Colonic mucosa (tissue), 4 donors: Measurements from ENCODE around the gene PARL. TPM values are rescaled to one million over a fixed set of nuclear protein-coding genes. Genes with fewer than 3 reads are reported as not detected.

Experiments used
- DNase-seq: peaks from one replicate; pipeline ENCODE4 v3.0.0-alpha.2; 2020
- H3K27ac ChIP-seq: fragments of 200-600 bp; one replicate; pipeline ENCODE4 v1.8.0; 2021
- H3K27me3 ChIP-seq: fragments of 200-600 bp; one replicate; pipeline ENCODE4 v1.8.0; 2021
- H3K36me3 ChIP-seq: fragments of 200-600 bp; one replicate; pipeline ENCODE4 v1.8.0; 2021
- H3K4me1 ChIP-seq: fragments of 200-600 bp; one replicate; pipeline ENCODE4 v1.8.0; 2021; ENCODE audit warnings: mild to moderate bottlenecking
- H3K4me3 ChIP-seq: fragments of 200-600 bp; one replicate; pipeline ENCODE4 v1.8.0; 2021
- H3K9ac ChIP-seq, 2 donors: one replicate each; pipeline ENCODE4 v1.7.0; 2013; ENCODE audit warnings: control low read depth in 2 of 2, low read depth in 2 of 2, low read length in 2 of 2
- H3K9me3 ChIP-seq: fragments of 200-600 bp; one replicate; pipeline ENCODE4 v1.8.0; 2021
- intact Hi-C: fragments of 100-400 bp; cut with DNase I; formaldehyde crosslinking; loops from one replicate; pipeline ENCODE4 v1.14.1; 2022
- total RNA-seq, 2 donors: library from RNA; stranded (reverse); fragmentation: NEBNext Ultra II Directional in 1 of 2; extraction: Animal tissue kit (Norgen Biotek cat#: 25700) in 1 of 2; gene quantifications; one replicate each; pipeline ENCODE4 v1.2.1, GENCODE V29; 2021
- TF ChIP-seq, protein P1 (sequence below): fragments of 200-600 bp; IDR thresholded peaks from one replicate; pipeline ENCODE4 v1.8.0; 2022; ENCODE audit warnings: antibody characterized with exemption, mild to moderate bottlenecking
- donor health status: healthy.
- donor health status: DM: no; HTN: no; CAD: no.
- donor health status: DM: no; HTN: no; CAD: no.

Gene PARL
- total RNA-seq, 2 donors from 2014 or later, result 64.8 to 67.9 TPM

DNA sequence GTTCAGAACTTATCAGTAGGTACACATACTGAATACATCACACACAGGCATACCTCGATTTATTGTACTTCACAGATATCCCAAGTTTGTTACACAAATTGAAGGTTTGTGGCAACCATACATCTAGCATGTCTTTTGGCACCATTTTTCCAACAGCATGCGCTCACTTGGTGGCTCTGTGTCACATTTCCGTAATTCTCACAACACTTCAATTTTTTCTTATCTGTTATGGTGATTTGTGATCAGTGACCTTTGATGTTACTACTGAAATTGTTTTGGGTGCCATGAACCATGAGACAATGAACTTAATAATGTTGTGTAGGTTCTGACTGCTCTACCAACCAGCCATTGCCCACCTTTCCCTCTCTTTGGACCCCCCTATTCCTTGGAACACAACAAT, 10.8 kb downstream of the PARL start:
- no peaks in the 10 kb centered on the region for H3K36me3 ChIP-seq
- intact Hi-C loops, result no loop called here
- no peak for DNase-seq

DNA sequence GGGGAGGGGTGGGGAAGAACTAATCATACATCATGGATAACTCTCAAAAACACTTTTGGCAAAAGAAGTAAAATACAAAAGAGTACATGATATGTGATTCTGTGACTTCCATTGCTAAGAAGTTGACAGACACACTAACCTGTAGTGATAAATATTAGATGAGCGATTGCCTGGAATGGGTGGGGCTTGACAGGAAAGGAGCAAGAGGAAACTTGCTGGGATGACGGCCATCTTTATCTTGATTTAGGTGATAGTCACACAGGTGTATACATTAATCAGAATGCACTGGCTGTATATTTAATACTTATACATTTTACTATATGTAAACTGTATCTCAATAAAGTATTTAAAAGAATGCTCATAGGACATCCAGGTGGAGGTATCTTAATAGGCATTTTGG, 13.1 kb downstream of the PARL start:
- H3K27ac ChIP-seq, result no peak overlapping the region
- intact Hi-C loops, result no loop called here
- H3K4me3 ChIP-seq, result no peak overlapping the region
- H3K9me3 ChIP-seq, result no peaks in the 10 kb centered on the region
- peaks cover 6% of the 10 kb centered on the region for H3K36me3 ChIP-seq
- H3K9ac ChIP-seq, result no peak overlapping the region
- H3K4me1 ChIP-seq, result no peaks in the 10 kb centered on the region
- TF ChIP-seq, protein P1, sequence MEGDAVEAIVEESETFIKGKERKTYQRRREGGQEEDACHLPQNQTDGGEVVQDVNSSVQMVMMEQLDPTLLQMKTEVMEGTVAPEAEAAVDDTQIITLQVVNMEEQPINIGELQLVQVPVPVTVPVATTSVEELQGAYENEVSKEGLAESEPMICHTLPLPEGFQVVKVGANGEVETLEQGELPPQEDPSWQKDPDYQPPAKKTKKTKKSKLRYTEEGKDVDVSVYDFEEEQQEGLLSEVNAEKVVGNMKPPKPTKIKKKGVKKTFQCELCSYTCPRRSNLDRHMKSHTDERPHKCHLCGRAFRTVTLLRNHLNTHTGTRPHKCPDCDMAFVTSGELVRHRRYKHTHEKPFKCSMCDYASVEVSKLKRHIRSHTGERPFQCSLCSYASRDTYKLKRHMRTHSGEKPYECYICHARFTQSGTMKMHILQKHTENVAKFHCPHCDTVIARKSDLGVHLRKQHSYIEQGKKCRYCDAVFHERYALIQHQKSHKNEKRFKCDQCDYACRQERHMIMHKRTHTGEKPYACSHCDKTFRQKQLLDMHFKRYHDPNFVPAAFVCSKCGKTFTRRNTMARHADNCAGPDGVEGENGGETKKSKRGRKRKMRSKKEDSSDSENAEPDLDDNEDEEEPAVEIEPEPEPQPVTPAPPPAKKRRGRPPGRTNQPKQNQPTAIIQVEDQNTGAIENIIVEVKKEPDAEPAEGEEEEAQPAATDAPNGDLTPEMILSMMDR, result no peak
- DNase-seq, result no peak
- H3K27me3 ChIP-seq, result no peaks in the 10 kb centered on the region

More for the DNA sequence above, 10.8 kb downstream of the PARL start:
- TF ChIP-seq, protein P1, result no peak
- Histone ChIP-seq H3K4me1 (no peaks in the 10 kb centered on the region), H3K4me3 (no peak overlapping the region), H3K9ac (no peak overlapping the region), H3K27ac (no peak overlapping the region), H3K9me3 (no peaks in the 10 kb centered on the region), H3K27me3 (no peaks in the 10 kb centered on the region)

DNA sequence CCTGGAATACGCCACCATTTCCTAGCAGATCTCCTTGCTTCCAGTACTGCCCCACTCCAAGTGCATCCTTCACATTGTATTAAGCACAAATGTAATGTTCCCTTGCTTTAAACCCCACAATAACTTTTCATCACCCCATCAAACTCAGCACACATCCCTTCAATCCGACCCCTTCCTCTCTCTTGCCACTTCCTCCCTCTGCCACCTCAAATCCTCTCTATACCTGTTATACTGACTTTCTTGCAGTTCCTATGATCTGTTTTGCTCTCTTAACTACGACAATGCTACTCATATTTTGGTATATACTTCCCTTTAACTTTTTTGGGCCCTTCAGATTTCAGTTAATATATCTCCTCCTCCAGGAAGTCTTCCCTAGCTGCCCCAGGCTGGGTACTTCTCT, 14.1 kb downstream of the PARL start:
- Histone ChIP-seq H3K36me3 (peaks cover 12% of the 10 kb centered on the region), H3K27me3 (no peaks in the 10 kb centered on the region), H3K9ac (no peak overlapping the region), H3K9me3 (no peaks in the 10 kb centered on the region), H3K27ac (no peak overlapping the region), H3K4me3 (no peak overlapping the region), H3K4me1 (no peaks in the 10 kb centered on the region)
- TF ChIP-seq, protein P1, result no peak
- intact Hi-C loops, result no loop called here
- no peak for DNase-seq

DNA sequence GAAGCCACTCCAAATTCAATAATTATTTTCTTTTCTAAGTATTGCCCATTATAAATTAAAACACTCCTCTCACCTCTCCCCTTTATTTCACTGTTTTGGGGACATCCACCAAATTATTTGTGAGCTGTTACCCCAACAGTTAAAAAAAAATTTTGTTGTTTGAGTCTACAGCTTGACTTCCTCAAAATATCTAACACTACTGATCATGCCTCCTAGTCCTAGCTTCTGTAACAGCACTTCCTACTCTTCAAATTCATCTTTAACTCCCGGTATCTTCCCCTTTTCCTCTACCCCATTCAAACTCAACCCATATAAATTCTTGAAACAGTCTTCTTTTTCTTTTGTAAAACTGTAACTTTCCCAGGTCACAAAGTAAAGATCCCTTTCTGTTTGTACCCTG, 15.9 kb downstream of the PARL start:
- Histone ChIP-seq H3K9me3 (no peaks in the 10 kb centered on the region), H3K36me3 (peaks cover 12% of the 10 kb centered on the region), H3K9ac (no peak overlapping the region), H3K4me3 (no peak overlapping the region), H3K27me3 (no peaks in the 10 kb centered on the region), H3K4me1 (no peaks in the 10 kb centered on the region), H3K27ac (no peak overlapping the region)
- TF ChIP-seq, protein P1, result no peak
- DNase-seq, result no peak
- intact Hi-C loops, result no loop called here

DNA sequence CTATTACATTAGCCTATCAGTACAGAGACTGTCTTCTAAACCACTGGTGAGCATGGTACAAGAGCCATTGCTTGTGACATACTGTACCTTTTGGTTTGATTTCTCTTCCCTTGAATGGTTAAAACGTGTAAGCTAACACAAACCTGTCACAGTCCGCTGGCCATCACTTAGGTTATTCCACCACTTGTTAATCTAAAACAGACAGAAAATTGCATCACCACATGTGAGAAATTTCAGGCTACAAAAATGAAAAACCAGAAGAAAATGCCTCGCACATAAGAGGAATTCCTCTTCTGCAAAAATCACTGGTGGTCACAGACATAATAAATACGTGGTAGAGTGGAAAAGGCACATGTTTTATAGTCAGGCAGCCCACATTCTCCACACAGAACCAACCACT, 22.1 kb downstream of the PARL start:
- Histone ChIP-seq H3K4me1 (no peaks in the 10 kb centered on the region), H3K36me3 (peaks cover 17% of the 10 kb centered on the region), H3K27ac (no peak overlapping the region), H3K27me3 (no peaks in the 10 kb centered on the region), H3K4me3 (no peak overlapping the region), H3K9ac (no peak overlapping the region), H3K9me3 (no peaks in the 10 kb centered on the region)
- TF ChIP-seq, protein P1, result no peak
- intact Hi-C loops, result no loop called here
- DNase-seq, result no peak

DNA sequence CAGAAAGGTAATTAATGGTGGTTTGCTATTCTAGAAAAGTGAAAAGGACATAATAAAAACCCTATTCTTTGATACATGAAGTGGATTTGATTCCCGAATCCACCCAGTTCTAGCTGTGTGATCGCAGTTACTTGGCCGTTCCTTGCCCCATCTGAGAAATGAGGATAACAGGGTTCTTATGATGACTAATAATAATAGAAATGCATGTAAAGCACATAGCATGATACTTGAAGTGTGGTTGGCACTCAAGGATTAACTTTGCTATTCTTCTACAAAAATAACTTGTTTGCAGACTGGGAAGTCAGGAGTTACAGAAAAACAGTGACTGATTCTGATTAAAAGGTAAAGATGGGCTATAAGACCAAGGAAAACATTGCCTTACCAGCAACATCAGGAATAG, 26.8 kb downstream of the PARL start:
- TF ChIP-seq, protein P1, result no peak
- Histone ChIP-seq H3K9ac (no peak overlapping the region), H3K4me3 (no peak overlapping the region), H3K4me1 (no peaks in the 10 kb centered on the region), H3K9me3 (no peaks in the 10 kb centered on the region), H3K27me3 (no peaks in the 10 kb centered on the region), H3K36me3 (peaks cover 5% of the 10 kb centered on the region), H3K27ac (no peak overlapping the region)
- intact Hi-C loops, result no loop called here
- DNase-seq, result no peak
